CD4-positive, alpha-beta T cell treated with Interleukin-4 for 4 hours (primary cell): Measurements from ENCODE around the gene MRPL28.
A peak's percentile ranks its signal among the peaks of the same experiment; 100 is the strongest.
"Not testable (repeated sequence)": the region's sequence is repeated elsewhere in the genome, so short reads cannot be mapped to it uniquely, and the experiment has no call there.

Source experiments
- DNase-seq: peaks from one replicate; pipeline ENCODE4 v3.0.0-alpha.2; 2020

MRPL28 gene

DNA sequence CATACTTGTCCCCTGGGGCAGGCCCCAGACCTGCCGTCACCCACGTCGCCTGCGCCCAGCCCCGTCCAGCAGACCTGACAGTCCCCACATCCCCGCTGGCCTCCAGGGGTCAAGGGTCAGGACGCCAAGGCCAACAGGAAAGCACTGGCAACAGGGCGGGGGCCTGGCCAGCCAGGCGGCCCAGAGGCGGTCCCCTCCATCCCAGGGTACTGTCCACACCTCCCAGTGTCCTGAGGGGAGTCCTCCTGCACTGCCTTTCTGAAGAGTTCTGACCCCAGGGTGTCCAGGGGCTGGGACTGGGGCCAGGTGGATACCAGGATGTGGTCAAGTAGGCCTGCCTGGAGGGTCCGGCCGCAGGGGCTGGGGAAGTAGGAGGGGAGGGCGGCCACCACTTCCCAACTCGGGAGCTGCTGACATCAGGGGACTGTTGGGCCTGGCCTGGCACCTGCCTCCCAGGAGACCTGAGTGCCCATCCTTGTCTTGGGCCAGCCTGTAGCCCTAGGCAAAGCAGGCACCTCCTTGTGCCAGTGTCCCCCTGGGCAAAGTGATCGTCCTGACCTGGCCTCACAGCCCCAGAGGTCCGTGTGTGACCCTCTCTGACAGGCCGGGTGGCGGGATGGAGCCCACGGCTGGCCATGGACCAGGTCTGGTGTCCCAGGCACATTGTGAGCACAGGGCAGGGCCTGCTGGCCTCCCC is 11.1 kb downstream of the MRPL28 start:
- no peak for DNase-seq

DNA sequence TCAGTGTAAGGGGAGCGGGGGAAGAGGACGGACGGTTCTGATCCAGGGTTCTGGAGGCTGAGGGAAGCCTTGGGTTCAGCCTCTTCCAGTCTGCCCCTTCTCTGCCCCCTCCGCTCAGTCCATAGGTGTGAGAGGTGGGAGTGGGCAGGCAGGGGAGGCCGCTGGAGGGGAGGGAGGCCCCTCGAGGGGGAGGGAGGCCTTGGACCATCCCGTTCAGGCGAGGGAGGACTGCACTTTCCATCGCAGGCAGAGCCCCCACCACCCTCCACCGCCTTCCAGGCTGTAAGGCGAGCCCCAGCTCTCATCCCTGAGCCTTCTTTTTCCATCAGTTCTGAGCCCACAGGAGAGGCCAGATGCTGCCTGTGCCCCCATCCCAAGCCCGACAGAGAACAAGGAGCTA is 13.6 kb downstream of the MRPL28 start:
- no peak for DNase-seq

DNA sequence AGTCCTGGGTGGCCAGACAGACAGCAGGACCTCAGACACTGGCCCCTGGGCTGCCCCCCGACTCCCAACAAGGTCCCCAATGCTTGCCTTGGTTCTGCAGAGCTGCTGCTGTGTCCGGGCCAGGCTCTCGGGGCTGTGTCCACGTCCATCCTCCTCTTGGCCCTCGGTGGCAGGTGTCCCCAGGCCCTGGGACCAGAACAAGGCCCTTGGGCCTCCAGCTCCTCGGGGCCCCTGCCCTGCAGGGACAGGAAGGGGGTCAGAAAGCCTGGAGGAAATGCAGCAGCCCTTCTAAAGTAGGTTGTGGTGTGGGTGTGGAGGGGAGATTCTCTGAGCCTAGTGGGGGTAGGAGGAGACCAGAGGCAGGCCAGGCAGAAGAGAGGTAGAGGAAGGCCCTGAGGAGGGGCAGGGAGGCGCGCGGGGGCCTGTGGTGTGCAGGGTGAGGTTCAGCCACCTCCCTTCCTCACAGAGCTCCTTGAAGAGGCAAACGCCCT is 15.3 kb downstream of the MRPL28 start:
- DNase-seq = peak; percentile 59

DNA sequence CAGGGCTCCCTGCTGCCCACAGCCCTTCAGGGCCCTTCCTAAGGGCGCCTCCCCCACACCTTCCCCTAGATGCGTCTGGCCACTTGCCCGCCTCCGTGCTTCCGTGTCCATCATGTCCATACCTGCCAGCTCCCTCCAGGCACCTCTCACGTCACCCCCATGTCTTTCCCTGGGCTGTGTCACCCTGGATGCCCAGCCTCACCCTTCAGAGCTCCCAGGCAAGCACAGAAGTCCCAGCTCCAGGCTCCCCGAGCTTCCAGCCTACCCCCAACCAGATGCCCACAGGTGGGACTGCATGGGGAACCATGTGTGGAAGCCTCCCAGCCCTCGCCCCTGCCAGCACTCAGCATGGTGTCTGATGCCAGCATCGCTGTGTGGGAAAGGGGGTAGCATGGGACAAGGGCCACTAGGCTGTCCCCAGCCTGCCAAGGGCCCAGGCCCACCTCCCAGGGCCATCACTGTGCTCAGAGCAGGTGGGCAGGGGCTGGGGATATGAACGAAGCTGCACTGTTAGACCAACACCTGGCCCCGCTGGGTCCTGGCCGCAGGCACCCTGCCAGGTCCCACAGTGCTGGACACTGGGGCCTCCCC is 16.0 kb downstream of the MRPL28 start:
- DNase-seq = no peak

DNA sequence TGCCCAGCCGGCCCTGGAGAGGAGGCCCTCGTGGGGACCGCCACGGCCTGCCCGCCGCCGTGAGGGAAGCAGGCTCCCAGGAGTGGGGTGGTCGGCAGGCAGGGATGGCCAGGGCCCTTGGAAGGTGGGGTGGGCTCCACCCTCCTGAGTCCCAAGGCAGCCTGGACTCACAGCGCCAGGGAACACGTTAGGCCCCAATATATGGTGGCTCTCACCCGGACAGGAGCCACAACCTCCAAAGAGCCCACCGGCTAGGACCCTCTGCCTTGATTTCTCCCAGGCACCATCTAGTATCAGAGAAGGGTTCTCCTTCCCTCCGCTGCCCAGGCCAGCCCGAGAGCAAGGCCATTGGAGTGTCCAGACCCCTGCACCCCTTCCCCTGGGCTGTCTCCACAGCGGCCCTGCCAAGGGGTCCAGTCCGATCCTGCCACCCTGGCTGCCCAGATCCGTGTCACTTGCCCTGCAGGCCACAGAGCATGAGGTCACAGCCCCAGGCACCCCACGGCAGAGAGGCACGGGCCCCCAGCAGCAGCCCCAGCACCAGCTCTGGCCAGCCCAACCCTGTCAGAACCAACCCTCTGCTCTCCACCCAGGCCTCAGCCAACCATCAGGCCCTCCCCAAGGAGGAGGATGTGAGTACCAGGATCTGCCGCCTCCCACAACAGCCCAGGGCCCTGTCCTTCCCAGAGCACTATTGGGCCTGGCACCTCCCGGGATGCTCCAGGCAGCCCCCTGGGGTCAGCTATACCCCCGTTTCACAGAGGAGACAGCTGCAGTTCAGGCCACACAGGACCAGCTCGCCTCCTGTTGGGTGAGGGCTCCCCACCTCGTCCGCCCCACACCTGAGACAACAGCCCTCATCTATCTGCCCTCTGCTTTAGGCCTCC is 16.7 kb downstream of the MRPL28 start:
- no peak for DNase-seq

DNA sequence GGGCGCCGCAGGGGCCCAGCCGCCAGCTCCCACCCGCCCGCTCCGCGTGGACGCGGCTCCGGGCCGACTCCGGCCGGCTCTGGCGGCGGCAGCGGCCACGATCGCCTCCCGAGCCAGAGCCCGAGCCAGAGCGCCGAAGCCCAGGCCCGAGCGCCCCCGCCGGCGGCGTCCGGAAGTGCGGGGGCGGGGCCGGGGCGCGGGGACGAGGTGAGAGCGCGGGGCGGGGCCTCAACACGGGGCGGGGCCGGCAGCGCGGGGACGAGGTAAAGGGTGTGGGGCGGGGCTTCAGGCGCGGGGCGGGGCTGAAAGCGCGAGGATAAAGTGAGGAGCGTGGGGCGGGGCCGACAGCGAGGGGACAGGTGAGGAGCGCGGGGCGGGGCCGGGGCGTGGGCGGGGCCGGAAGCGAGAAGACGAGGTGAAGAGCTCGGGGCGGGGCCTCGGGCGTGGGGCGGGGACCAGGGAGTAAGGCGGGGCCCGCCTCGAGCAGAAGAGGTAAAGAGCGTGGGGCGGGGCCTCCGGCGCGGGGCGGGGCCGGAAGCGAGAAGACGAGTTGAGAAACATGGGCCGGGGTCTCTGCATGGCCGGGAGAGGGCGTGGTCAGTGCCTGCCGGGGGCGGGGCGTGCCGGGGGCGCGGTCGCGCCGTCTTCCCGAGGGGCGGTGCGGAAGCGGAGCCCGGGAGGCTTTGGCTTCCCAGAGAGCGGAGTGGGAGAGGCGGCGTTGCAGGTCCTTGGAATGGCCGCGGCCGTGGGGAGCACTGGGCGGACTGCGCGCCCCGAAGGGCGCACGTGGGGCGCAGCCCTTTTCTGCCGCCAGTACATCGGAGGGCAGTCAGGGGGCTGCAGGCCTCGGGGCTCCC is 17.6 kb downstream of the MRPL28 start, which contains the start of gene AXIN1:
TSS of gene AXIN1 (minus strand) at position 177 of the 857 bp plus-strand sequence. CDS start 5,698 bp downstream, outside the sequence.
- DNase-seq = peak; percentile 98

DNA sequence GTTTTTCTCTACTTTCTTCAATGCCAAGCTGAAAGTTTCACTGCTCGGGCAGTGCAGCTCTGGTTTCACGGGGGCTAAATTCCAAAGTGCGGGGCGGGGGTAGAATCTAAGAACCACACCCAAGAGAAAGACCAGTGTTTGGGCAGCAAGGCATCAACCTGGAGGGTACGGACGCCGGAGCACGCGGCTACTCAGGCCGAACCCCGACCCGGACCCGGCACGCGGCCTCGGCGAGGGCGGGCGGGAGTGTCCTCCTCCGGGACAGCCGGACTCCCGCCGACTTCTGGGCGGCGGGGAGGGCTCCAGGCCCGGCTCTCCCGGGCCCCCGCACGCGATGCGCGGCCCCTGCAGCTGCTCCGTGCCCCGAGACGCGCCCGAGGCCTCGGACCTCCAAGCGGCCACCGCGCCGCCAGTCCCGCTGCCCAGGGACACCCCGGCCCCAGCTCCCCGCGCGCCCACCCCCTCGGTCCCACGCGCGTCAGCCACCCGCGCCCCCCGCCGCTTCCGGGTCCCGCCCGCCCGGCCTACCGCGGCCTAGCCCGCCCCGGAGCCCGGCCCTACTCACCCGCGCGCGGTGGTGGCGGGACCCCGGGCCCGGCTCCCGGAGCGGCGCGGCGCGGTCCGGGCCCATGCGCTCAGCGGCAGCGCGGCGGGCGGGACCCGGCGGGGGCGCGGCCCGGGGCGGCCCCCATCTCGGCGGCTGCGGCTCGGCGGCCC is 18.4 kb downstream of the MRPL28 start:
- no peak for DNase-seq

DNA sequence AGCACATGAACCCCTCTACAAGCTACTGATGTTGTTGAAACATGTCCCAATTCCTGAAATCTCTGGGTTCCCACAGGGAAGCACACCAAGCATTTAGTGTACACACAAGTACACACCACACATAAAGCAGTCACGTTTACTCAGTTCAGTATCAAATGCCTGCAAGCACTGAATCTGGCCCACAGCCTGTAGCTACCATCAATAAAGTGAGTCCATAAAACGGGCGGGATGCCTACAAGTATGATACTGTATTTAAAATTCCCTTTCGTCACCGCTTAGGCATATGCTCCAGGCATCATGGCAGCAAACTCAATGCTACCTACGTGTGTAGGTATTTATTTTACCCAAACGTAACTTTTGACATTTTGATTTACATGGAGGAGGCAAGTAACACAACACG is 20.1 kb downstream of the MRPL28 start:
- no peak for DNase-seq

DNA sequence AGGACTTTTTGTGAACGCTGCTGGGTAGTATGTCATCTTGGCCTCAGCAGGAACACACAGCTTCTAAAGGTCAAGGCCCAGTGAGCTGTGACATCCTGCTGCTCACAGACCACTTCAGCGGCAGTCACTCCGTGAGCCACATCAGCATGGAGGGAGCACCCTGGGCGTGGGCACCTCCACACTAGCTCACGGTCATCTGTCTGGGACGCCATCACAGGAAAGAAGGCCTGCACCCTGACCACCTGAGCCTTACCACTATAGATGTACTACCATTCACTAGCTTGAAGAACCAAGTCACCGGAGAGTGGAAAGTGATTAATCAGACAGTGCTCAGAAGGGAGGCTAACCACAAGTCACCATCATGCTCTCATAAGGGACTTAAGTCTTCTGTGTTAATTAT is 21.1 kb downstream of the MRPL28 start:
- DNase-seq = no peak

DNA sequence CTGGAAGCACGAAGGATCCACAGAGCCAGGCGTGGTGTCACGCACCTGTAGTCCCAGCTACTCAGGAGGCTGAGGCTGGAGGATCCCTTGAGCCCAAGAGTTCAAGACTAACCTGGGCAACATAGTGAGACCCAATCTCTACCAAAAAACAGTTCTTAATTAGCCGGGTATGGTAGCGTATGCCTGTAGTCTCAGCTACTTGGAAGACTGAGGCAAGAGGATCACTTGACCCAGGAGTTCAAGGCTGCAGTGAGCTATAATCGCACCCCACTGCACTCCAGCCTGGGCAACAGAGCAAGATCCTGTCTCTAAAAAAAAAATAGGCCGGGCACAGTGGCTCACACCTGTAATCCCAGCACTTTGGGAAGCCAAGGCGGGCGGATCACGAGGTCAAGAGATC is 21.8 kb downstream of the MRPL28 start:
- not testable (repeated sequence) for DNase-seq

DNA sequence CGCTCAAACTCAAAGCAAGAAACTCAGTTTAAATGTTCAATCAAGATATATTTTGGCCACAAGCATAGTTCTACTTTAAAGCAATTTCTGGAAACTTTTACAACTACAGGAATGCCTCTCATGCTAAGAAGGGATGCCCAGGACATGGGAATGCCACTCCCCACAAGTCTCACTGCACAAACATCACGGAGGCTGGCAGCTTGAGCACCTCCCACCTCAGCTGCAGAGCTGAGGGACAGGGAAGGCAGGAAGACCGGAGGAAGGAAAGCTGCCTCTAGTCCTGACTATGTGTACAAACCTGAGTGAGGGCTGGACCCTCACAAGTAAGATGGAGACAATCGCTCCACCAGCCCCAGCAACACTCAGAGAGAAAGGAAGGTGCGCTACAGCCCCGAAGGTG is 23.1 kb downstream of the MRPL28 start:
- no peak for DNase-seq

DNA sequence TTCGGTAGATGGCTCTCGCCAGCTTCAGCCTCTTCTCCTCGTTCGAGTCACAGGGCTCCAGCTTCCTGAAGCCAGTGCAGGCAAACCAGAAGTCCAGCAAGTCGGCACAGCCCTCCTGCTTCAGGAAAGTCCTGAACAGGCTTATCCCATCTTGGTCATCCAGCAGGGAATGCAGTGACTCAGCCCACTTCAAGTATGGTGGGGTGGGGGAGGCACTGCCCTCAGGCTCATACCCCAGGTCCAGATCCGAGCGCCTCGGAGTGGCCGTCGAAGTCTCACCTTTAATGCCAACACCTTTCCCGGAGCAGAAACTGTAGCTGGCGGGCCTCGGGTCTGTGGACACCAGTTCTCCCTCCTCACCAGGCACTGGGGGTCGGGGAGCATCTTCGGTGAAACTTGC is 23.8 kb downstream of the MRPL28 start:
- DNase-seq = no peak

DNA sequence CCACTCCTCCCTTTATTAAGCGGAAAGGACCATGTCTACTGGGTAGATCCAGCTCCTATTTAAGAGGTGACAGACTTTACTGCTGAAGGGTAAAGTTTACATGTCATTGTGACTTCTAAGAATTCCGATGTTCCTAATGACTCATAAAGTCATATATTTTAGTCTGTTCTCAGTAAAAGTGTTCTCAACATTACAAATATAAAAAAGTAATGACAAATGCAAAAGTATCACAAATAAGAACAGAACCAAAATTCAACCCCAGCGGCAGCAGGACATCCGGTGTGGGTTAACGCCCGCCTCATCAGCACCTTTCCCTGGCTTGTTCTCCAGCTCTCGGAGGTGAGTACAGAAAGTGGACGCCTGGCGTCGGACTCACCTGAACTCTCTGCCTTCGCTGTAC is 24.6 kb downstream of the MRPL28 start:
- DNase-seq = peak; percentile 39

DNA sequence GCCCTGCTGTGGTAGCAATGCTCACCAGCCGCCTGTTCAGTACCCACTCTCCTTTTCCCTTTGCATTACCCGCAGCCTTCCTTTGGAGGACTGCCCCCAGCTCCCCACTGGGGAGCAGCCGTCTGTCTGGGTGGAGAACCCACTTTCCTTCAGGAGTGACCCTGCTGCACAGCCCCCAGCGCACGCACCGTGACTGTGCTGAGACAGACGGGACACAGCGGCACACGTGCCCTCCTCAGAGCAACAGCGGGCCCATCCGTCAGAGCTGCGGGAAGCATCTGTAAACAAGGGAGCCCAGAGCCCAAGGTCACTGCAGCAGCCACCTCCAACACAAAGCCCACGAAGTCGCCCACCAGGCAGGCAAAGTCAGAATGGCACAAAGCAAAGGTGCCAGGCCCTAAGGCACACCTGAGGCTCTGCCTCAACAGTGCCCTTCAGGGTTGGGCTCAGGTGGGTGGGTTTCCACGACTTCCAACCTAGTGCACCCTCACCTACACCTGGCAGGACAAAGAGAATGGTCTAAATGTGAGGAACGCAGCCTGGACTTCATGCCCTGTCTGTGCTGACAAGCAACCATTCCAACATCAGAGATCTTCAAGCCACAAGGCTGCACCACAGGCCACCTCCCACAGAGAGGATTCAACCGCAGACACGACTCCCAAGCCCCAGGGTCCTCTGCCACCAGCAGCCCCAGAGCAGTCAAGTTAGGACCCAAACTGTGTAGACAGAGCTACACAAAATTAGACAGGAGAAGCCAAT is 27.7 kb downstream of the MRPL28 start:
- DNase-seq = no peak

DNA sequence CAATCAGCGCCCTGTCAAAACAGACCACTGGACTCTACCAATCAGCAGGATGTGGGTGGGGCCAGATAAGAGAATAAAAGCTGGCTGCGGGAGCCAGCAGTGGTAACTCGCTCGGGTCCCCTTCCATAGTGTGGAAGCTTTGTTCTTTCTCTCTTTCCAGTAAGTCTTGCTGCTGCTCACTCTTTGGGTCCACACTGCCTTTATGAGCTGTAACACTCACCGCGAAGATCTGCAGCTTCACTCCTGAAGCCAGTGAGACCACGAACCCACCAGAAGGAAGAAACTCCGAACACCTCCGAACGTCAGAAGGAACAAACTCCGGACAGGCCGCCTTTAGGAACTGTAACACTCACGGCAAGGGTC is 28.4 kb downstream of the MRPL28 start:
- not testable (repeated sequence) for DNase-seq

DNA sequence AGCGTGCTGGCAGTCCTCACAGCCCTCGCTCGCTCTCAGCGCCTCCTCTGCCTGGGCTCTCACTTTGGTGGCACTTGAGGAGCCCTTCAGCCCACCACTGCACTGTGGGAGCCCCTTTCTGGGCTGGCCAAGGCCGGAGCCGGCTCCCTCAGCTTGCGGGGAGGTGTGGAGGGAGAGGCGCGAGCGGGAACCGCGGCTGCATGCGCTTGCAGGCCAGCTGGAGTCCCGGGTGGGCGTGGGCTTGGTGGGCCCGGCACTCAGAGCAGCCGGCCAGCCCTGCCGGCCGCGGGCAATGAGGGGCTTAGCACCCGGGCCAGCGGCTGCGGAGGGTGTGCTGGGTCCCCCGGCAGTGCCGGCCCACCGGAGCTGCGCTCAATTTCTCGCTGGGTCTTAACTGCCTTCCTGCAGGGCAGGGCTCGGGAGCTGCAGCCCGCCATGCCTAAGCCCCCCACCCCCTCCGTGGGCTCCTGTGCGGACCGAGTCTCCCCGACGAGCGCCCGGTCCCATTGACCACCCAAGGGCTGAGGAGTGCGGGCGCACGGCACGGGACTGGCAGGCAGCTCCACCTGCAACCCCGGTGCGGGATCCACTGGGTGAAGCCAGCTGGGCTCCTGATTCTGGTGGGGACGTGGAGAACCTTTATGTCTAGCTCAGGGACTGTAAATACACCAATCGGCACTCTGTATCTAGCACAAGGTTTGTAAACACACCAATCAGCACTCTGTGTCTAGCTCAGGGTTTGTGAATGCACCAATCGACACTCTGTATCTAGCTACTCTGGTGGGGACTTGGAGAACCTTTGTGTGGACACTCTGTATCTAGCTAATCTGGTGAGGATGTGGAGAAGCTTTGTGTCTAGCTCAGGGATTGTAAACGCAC is 29.0 kb downstream of the MRPL28 start:
- not testable (repeated sequence) for DNase-seq

DNA sequence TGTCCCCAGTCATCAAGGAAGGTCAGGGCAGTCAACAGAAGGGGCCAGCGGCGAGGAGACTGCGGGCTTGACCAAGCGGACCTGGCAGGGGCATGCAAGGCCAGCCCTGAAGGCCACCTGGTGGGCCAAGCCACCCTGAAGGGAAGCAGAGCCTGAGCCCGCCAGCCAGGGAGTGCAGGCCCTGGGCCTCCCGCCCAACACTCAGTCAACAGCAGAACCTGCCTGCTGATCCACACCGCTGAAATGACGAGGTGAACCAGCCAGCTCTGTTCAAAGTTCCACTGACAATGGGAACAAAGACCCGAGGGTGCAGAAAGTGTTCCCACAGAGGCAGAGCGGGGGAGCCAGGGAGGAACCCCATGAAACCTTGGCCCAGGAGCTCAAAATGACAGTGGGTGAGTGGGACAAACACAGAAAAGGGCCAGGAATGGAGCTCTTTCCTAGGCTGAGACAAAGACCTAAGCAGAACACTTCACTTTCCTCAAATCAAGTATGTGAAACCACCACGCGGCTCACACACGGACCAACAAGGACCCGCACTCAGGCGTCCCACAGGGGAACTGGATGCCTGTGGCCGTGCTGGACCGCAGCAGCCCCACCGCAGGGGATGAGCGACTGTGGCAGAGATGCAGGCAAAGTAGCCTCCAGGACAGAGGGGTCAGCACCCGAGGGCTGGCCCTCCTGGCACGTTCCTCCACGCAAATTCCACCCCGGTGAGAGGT is 29.8 kb downstream of the MRPL28 start:
- no peak for DNase-seq

DNA sequence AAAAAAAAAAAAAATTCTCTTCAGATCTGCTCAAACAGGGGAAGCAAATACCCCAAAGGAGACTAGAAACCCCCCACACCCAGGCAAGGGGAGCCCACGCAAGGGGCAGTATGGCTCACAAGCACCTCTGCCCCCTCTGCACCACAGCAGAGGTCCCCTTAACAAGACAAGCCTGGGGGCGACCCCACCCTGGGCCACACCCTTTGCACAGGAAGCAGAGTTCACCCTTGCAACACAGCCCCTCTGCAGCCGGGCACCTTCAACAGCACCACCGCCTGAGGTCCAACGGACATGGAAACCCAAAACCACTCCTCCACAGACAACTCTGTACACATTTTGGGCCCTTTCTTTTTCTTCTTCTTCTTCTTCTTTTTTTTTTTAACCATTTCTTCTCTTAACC is 30.7 kb downstream of the MRPL28 start:
- peak; percentile 24 for DNase-seq

DNA sequence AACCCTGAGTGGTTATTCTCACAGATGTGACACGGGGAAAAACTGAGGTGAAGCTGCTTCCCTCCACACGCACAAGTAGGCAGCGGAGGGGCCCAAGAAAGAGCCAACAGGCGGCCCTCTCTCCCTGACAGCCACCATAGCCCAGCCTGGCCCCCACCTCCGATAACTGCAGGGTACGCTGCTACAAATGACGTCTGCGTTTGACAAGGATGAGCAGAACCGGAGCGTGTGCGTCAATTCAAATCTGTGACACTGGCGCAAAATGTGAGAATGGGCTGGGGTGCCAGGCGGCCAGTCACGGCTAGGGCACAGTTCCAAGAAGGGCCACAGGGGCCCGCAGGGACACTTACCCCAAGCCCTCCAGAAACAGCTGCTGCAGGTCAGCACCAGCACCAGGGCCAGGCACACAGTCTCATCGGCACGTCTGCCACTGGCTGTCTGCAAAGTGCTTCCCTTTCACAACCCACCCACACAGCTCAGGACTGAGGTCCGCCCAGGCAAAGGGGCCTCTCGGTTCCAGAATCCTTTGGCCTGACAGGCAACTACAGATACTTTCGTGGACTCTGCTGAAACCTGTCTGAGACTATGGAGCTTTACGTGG is 32.3 kb downstream of the MRPL28 start:
- no peak for DNase-seq
